ENCODE data around the gene DCDC1.

The DCDC1 gene

GRCh38 chr11:30821438-30821965 is 548.0 kb downstream of the DCDC1 start:
- no peak for DNase-seq

- no peak for DNase-seq
These were observed 550.8 kb downstream of the DCDC1 start for GRCh38 chr11:30818721-30819120.

- no peak for DNase-seq
These were observed 552.3 kb downstream of the DCDC1 start for GRCh38 chr11:30816959-30817880.

- no peak for DNase-seq
These were observed 553.9 kb downstream of the DCDC1 start for GRCh38 chr11:30815619-30816018.

GRCh38 chr11:30814737-30815136 is 554.8 kb downstream of the DCDC1 start:
- no peak for DNase-seq

Data from stimulated activated CD4-positive, alpha-beta T cell treated with anti-CD3 and anti-CD28 coated beads, Interleukin-12 subunit alpha, Interleukin-12 subunit beta, amount 100 ng/mL, for 4 hours (primary cell).